MG63 (cell line): Measurements from ENCODE around the gene CEACAM1. TPM values are rescaled to one million over a fixed set of nuclear protein-coding genes. Genes with fewer than 3 reads are reported as not detected.
"Not testable (repeated sequence)": the region's sequence is repeated elsewhere in the genome, so short reads cannot be mapped to it uniquely, and the experiment has no call there.

ENCODE experiments used
- DNase-seq: peaks from one replicate; pipeline ENCODE4 v3.0.0-alpha.2; 2020
- H3K27me3 ChIP-seq: fragments of 250-450 bp; sonication (Bioruptor Pico); 2 replicates; pipeline ENCODE4 v1.5.1; 2020; ENCODE audit warnings: mild to moderate bottlenecking, moderate library complexity
- H3K36me3 ChIP-seq: fragments of 250-450 bp; sonication (Bioruptor Pico); 2 replicates; pipeline ENCODE4 v1.5.1; 2020; ENCODE audit warnings: mild to moderate bottlenecking, moderate library complexity
- H3K4me3 ChIP-seq: fragments of 250-450 bp; sonication (Bioruptor Pico); 2 replicates; pipeline ENCODE4 v1.5.1; 2020; ENCODE audit warnings: mild to moderate bottlenecking, moderate library complexity
- H3K9me3 ChIP-seq: fragments of 250-450 bp; sonication (Bioruptor Pico); 2 replicates; pipeline ENCODE4 v1.5.1; 2020; ENCODE audit warnings: mild to moderate bottlenecking, moderate library complexity
- total RNA-seq: library from RNA; depleted of rRNA; stranded (reverse); fragments of >200 nt; shearing (Covaris generic); gene quantifications from 2 replicates; pipeline ENCODE4 v1.2.3, GENCODE V29; 2014; ENCODE audit warnings: low replicate concordance

The CEACAM1 gene
- total RNA-seq, 1 experiment from 2014 or later: not detected

DNA sequence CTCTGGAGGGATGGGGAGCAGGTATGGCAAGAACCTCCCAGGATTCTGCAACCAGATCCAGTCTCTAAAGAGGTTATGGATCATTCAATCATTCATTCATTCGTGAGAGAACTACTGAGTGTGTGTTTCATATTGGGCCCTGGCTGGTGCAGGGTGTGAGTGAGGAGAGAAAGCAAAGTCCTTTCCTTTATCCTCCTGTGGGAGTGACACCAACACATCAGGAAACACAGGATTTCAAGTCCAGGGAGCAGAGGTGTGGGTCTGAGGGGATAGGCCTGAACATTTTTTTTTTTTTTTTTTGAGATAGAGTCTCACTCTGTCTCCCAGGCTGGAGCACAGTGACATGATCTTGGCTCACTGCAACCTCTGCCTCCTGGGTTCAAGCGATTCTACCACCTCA, 3.3 kb downstream of the CEACAM1 start:
- Histone ChIP-seq H3K27me3 (peaks cover 2% of the 10 kb centered on the region; the same call in 1 of the 2 replicates), H3K9me3 (no peaks in the 10 kb centered on the region), H3K36me3 (no peaks in the 10 kb centered on the region), H3K4me3 (no peak overlapping the region)
- no peak for DNase-seq

DNA sequence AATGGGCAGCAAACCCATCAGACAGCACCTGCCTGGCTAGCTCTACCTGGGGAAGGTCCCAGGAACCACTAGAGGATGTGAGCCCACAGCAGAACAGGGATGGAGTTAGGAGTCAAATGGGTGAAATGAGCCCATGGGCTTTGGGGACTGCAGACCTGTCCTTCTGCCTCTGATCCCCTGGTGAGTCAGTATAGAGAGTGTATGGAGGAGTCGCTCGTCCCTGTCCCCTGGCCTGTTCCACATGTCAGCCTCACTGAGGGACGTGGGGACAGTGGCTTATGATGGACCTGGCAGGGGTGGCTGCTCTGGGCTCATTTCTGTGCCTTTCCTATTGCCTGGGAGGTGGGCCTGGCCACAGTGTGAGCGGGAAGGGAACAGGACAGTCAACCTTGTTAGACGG, 4.0 kb downstream of the CEACAM1 start:
- no peaks in the 10 kb centered on the region for H3K36me3 ChIP-seq
- no peak overlapping the region for H3K4me3 ChIP-seq
- H3K9me3 ChIP-seq: no peaks in the 10 kb centered on the region
- DNase-seq: no peak
- peaks cover 2% of the 10 kb centered on the region; the same call in 1 of the 2 replicates for H3K27me3 ChIP-seq

DNA sequence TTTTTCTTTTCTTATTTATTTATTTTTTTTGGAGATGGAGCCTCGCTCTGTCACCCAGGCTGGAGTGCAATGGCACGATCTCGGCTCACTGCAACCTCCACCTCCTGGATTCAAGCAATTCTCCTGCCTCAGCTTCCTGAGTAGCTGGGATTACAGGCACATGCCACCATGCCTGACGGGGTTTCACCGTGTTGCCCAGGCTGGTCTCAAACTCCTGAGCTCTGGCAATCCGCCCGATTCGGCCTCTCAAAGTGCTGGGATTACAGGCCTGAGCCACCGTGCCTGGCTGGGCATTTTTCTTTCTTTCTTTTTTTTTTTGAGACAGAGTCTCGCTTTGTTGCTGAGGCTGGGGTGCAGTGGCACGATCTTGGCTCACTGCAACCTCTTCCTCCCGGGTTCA, 6.0 kb downstream of the CEACAM1 start:
- not testable (repeated sequence) for H3K4me3 ChIP-seq, H3K9me3 ChIP-seq, DNase-seq, H3K27me3 ChIP-seq, H3K36me3 ChIP-seq

DNA sequence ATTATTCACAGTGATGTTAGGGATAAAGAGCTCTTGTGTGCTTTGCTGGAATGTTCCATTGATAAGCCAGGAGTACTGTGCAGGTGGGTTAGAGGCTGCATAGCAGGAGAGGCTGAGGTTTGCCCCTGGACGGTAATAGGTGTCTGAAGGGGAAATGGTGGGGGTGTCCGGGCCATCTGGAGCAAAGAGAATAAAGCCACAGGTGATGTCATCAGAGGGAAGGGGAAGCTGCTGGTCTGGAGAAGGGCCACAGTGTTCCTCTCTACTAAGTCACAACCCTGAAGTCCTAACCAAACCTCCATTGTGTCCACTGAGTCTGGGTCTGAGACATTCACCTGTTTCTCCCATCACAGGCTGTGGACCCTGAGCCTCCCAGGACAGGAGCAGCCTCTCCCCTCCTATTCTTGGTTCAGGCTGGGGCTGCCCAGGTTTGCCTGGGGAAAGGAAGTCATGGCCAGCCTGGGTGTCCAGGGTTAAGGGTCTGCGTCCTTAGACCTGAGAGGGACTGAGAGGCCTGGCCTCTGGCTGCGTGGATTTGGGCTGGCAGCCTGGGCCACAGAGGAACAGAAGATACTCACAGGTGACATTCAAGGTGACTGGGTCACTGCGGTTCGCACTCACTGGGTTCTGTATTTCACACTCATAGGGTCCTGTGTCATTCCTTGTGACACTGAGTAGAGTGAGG, 6.8 kb downstream of the CEACAM1 start:
- Histone ChIP-seq H3K4me3 (no peak overlapping the region), H3K9me3 (peaks cover 2% of the 10 kb centered on the region; the same call in 1 of the 2 replicates), H3K27me3 (peaks cover 5% of the 10 kb centered on the region), H3K36me3 (no peaks in the 10 kb centered on the region)
- DNase-seq: no peak

DNA sequence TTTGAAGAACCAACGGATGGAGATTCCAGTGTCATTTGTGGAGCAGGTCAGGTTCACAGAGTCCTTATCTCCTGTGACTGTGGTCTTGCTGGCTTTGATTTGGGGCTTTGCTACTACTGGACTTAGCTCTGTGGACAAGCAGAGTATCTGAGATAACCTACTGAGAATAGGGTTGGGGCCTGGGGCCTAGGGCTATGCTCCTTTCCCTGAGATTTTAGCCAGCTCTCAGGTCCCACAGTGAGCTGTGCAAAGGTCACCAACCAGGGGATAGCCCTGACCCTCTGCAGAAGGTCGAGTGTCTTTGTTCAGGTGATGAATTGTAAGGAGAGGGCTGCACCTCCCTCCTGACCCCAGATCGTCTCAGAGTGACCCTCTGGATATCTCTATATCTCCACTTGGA, 9.2 kb downstream of the CEACAM1 start:
- Histone ChIP-seq H3K27me3 (peaks cover 11% of the 10 kb centered on the region), H3K9me3 (peaks cover 2% of the 10 kb centered on the region; the same call in 1 of the 2 replicates), H3K36me3 (no peaks in the 10 kb centered on the region), H3K4me3 (no peak overlapping the region)
- no peak for DNase-seq

DNA sequence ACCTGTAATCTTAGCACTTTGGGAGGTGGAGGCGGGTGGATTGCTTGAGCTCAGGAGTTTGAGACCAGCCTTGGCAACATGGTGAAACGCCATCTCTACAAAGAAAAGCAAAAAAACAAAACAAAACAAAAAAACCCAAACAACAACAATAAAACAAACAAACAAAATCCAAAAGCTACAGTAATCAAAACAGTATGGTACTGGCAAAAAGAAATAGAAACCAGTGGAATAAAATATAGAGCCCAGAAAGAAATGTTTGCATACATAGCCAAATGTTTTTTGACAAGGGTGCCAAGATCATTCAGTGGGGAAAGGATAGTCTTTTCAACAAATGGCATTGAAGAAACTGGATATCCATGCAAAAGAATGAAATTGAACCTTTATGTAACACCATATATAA, 11.5 kb downstream of the CEACAM1 start:
- DNase-seq: no peak
- H3K4me3 ChIP-seq: no peak overlapping the region
- H3K9me3 ChIP-seq: peaks cover 2% of the 10 kb centered on the region; the same call in 1 of the 2 replicates
- peaks cover 11% of the 10 kb centered on the region for H3K27me3 ChIP-seq
- no peaks in the 10 kb centered on the region for H3K36me3 ChIP-seq

DNA sequence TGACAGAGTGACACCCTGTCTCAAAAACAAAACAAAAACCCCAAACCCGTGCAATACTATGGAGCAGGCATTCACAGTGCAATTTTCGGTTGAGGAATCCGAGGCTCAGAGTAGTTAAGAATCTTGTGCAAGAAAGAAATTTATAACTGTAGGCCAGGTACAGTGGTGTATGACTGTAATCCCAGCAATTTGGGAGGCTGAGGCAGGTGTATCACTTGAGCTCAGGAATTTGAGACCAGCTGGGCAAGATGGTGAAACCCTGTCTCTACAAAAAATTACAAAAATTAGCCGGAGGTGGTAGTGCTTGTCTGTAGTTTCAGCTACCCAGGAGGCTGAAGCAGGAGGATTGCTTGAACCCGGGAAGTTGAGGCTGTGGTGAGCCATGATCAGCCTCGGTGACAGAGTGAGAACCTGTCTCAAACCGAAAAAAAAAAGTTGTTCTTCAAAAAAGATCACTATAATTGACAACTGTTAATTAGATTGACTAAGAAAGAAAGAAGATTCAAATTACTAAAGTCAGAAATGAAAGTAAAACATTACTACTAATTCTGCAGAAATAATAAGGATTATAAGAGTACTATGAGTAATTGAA, 12.9 kb downstream of the CEACAM1 start:
- no peaks in the 10 kb centered on the region for H3K36me3 ChIP-seq
- H3K27me3 ChIP-seq: peaks cover 11% of the 10 kb centered on the region
- DNase-seq: no peak
- H3K9me3 ChIP-seq: peaks cover 2% of the 10 kb centered on the region; the same call in 1 of the 2 replicates
- no peak overlapping the region for H3K4me3 ChIP-seq

DNA sequence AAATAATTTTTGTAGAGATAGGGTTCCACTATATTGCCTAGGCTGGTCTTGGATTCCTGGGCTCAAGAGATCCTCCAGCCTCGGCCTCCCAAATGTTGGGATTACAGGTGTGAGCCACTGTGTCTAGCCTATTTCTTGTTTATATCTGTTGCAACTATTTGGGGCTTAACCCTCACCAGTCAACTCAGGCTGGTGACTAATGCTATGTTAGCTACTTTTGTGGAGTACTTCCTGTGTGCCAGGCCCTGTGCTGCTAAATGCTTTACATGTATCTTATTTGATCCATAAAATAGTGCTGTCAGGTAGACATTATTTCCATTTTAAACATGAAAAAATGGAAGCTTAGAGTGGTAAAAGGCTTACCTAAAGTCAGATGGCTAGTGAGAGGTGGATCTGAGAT, 13.8 kb downstream of the CEACAM1 start:
- Histone ChIP-seq H3K36me3 (no peaks in the 10 kb centered on the region), H3K9me3 (peaks cover 2% of the 10 kb centered on the region; the same call in 1 of the 2 replicates), H3K27me3 (peaks cover 11% of the 10 kb centered on the region), H3K4me3 (no peak overlapping the region)
- DNase-seq: no peak

DNA sequence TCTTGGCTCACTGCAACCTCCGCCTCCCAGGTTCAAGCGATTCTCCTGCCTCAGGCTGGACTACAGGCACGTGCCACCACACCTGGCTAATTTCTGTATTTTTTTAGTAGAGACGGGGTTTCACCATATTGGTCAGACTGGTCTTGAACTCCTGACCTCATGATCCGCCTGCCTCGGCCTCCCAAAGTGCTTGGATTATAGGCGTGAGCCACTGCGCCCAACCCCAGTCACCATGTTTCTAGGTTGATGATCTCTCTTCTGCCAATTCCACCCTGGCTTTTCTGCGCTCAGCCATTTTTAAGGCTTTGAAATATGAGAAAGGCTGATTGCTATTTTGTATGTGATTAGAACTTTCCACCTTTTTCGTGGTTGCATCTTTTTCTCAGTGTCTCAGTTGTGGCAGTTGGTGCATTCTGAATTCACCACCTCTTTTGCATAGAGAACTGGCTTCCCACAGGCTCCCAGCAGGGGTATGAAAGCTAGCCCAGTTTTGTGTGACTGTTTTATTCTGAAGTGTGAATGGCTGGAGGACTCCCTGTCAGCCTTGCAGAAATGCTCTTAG, 15.5 kb downstream of the CEACAM1 start:
- H3K9me3 ChIP-seq: peaks cover 2% of the 10 kb centered on the region; the same call in 1 of the 2 replicates
- no peak overlapping the region for H3K4me3 ChIP-seq
- DNase-seq: no peak
- peaks cover 11% of the 10 kb centered on the region for H3K27me3 ChIP-seq
- H3K36me3 ChIP-seq: no peaks in the 10 kb centered on the region

DNA sequence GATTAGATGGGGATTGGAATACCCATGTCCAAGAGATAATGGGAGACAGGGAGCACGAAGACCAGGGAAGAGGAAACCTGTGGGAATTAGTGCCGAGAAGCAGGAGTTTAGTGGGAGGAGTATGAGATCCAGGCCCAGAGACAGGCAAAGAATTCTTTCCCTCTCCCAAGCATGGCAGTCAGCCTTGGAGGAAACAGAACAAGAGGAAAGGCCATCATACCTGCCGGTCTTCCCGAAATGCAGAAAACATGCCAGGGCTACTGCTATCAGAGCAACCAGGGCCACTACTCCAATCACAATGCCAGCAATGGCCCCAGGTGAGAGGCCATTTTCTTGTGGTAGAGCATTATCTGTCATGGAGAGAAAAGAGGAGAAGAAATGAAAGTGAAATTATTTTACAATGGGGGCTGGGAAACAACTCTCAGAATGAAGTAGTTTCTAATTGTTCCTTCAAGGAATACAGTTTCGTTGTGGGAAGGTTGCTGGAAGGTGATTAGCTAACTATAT, 16.1 kb downstream of the CEACAM1 start:
- no peak for DNase-seq
- Histone ChIP-seq H3K9me3 (peaks cover 2% of the 10 kb centered on the region; the same call in 1 of the 2 replicates), H3K4me3 (no peak overlapping the region), H3K36me3 (no peaks in the 10 kb centered on the region), H3K27me3 (peaks cover 6% of the 10 kb centered on the region)

DNA sequence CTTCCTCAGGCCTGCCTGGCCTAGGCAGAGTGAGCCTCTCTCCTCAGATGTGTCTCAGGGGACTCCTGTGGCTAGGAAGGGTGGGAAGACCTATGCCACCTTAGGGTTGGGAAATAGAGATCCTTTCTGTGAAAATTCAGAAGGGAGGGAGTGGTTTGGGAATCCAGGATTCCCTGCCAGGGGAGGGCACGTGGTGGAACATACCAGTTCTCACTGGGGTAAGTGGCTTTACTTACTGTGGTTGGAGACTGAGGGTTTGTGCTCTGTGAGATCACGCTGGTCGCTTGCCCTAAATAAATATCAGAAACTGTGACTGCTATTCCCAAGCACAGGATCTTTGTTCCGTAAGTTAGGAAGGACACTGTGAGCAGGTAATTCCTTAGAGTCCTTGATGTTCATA, 16.9 kb downstream of the CEACAM1 start:
- Histone ChIP-seq H3K9me3 (no peaks in the 10 kb centered on the region), H3K4me3 (no peak overlapping the region), H3K27me3 (peaks cover 6% of the 10 kb centered on the region), H3K36me3 (no peaks in the 10 kb centered on the region)
- no peak for DNase-seq

DNA sequence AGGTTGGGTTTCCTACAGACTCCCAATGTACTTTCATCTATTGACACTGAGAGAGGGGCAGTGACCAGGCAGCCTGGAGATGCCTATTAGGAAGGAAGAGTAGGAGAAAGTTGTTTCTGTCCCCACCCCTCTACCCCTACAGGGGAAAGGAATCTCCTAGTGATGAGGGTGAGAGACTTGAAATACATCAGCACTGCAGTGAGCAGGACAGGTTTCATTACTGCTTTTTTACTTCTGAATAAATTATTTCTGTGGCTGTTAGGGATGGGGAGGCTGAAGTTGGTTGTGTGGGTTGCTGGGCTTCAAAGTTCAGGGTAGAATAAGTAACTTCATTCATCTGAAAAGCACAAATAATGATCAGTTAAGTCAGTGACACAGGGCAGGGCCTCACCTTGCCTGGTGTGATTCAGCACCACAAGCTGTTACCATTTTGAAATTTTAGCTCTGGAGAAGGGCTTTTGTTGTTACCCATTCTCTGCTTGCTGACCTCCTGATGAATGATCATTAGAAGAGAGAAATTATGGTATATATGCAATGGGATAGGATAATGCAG, 19.3 kb downstream of the CEACAM1 start:
- Histone ChIP-seq H3K27me3 (no peaks in the 10 kb centered on the region; the same call in none of the 2 replicates), H3K36me3 (no peaks in the 10 kb centered on the region), H3K9me3 (no peaks in the 10 kb centered on the region), H3K4me3 (no peak overlapping the region)
- DNase-seq: no peak

DNA sequence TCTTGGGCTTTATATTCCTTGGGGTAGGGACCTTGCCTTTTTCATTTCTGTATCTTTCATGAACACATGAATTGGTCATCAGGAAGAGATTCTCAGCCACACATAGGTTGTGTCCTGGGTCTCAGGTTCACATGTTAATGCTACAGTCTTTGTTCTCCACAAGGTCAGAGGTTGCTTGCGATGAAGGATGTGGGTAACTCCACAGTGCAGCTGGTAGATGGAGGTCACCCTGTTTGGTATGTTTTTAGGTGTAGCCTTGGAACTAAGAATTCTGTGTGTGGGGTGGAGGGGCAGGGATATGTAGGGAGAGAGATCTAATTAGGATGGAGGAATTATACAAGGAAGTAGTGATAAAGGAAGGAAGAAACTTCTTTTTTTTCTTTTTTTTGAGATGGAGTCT, 23.2 kb downstream of the CEACAM1 start:
- DNase-seq: no peak
- Histone ChIP-seq H3K4me3 (no peak overlapping the region), H3K27me3 (no peaks in the 10 kb centered on the region; the same call in 1 of the 2 replicates), H3K9me3 (no peaks in the 10 kb centered on the region), H3K36me3 (no peaks in the 10 kb centered on the region)

DNA sequence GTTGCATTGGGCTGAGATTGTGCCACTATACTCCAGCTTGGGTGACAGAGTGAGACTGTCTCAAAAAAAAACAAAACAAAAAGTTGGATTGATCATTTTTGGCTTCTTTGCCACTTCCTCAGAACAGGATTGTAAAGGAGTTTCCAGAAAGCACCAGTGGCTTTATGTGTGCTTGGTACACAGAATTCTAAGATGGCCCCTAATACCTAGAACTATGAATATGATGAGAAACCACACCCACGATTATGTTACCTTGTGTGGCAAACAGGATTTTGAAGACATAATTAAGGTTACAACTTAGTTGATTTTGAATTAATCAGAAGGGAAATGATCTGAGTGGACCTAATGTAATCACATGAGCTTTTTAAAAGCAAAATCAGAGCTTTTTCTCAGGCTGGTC, 26.5 kb downstream of the CEACAM1 start:
- no peaks in the 10 kb centered on the region; the same call in 1 of the 2 replicates for H3K27me3 ChIP-seq
- DNase-seq: no peak
- no peaks in the 10 kb centered on the region for H3K9me3 ChIP-seq
- no peak overlapping the region for H3K4me3 ChIP-seq
- no peaks in the 10 kb centered on the region for H3K36me3 ChIP-seq

DNA sequence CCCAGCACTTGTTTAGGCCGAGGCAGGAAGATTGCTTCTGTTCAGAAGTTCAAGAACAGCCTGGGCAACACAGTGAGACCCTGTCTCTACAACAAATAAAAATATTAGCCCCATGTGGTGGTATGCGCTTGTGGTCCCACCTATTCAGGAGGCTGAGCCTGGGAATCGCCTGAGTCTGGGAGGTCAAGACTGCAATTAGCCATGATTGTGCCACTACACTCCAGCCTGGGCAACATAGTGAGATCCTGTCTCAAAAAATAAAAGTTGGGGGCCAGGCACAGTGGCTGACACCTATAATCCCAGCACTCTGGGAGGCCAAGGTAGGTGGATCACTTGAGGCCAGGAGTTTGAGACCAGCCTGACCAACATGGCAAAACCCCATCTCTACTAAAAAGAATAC, 27.0 kb downstream of the CEACAM1 start:
- H3K9me3 ChIP-seq, H3K27me3 ChIP-seq, H3K4me3 ChIP-seq, DNase-seq, H3K36me3 ChIP-seq: not testable (repeated sequence)

DNA sequence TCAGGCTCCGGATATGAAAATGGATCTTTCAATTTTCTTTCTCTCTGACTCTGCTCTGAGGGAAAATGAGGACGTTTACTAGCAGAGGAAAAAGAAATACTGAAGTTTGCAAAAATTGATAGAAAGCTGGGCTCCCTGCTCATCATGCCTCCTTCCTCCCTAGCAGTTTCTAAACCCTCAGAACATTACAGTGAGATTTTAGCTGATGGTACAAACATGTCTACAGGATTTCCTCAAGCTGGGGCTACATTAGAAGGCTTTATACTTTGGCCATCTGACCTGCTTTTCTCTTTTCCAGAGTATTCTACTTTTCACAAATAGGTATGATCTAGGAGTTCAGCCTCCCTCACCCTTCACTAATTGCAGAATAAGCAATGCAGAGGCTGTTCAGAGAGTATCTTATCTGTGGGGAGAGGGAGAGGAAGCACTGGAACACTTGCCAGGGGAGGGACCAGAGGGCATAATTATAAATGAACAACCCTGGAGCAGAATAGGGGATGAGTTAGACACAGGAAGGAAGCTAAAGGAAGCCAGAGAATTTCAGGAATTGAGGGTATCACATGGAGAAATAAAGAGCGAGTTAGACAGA, 30.0 kb downstream of the CEACAM1 start:
- no peak for DNase-seq
- no peaks in the 10 kb centered on the region for H3K27me3 ChIP-seq
- no peaks in the 10 kb centered on the region for H3K9me3 ChIP-seq
- no peaks in the 10 kb centered on the region for H3K36me3 ChIP-seq
- H3K4me3 ChIP-seq: no peak overlapping the region
